GM12878 (cell line): ENCODE measurements around the gene CREB3. TPM values are rescaled to one million over a fixed set of nuclear protein-coding genes. Genes with fewer than 3 reads are reported as not detected.

Experiments used
- ATF7 ChIP-seq: fragments of 450-650 bp; IDR thresholded peaks from 2 replicates; pipeline ENCODE4 v1.6.1; 2016; ENCODE audit warnings: low read depth, mild to moderate bottlenecking
- CHD1 ChIP-seq: IDR thresholded peaks from 2 replicates; pipeline ENCODE4 v1.6.1; 2012; ENCODE audit warnings: low read depth, low read length, improper control_type of control experiment
- CHD2 ChIP-seq: IDR thresholded peaks from 2 replicates; pipeline ENCODE4 v1.6.1; 2011; ENCODE audit warnings: low read depth, low read length, improper control_type of control experiment, borderline replicate concordance
- HDAC2 ChIP-seq: fragments of 200-600 bp; sonication (generic); IDR thresholded peaks from 2 replicates; pipeline ENCODE4 v1.6.1; 2017
- IKZF1 ChIP-seq: fragments of 450-650 bp; conservative IDR thresholded peaks from 2 replicates; pipeline ENCODE4 v1.6.1; 2017; ENCODE audit warnings: antibody characterized with exemption, mild to moderate bottlenecking
- JUND ChIP-seq: IDR thresholded peaks from 2 replicates; pipeline ENCODE4 v1.6.1; 2012; ENCODE audit warnings: low read depth, mild to moderate bottlenecking, low read length, improper control_type of control experiment, moderate library complexity
- MTA2 ChIP-seq: fragments of 450-650 bp; IDR thresholded peaks from 2 replicates; pipeline ENCODE4 v1.6.1; 2016; ENCODE audit warnings: low read depth, mild to moderate bottlenecking, moderate library complexity
- NBN ChIP-seq: fragments of 450-650 bp; IDR thresholded peaks from 2 replicates; pipeline ENCODE4 v1.6.1; 2016
- PAX5 ChIP-seq: IDR thresholded peaks from 2 replicates; pipeline ENCODE4 v1.6.1; 2011; ENCODE audit warnings: low read depth, low read length, borderline replicate concordance
- RUNX3 ChIP-seq: IDR thresholded peaks from 2 replicates; pipeline ENCODE4 v1.6.1; 2012; ENCODE audit warnings: low read length, inconsistent platforms
- SREBF2 ChIP-seq: IDR thresholded peaks from 2 replicates; pipeline ENCODE4 v1.6.1; 2012; ENCODE audit warnings: mild to moderate bottlenecking, low read length
- SRF ChIP-seq, 2 experiments: IDR thresholded peaks; 2 replicates each; pipeline ENCODE4 v1.6.1; 2011; ENCODE audit warnings: low read depth in 2 of 2, low read length in 2 of 2, mild to moderate bottlenecking in 1 of 2, moderate library complexity in 1 of 2
- TCF3 ChIP-seq: IDR thresholded peaks from 2 replicates; pipeline ENCODE4 v1.6.1; 2012; ENCODE audit warnings: low read depth, mild to moderate bottlenecking, low read length, borderline replicate concordance; ENCODE audit not compliant: insufficient read depth
- WRNIP1 ChIP-seq: IDR thresholded peaks from 2 replicates; pipeline ENCODE4 v1.6.1; 2011; ENCODE audit warnings: low read depth, low read length, improper control_type of control experiment, borderline replicate concordance
- ZNF384 ChIP-seq: IDR thresholded peaks from 2 replicates; pipeline ENCODE4 v1.6.1; 2012; ENCODE audit warnings: low read depth, mild to moderate bottlenecking, low read length, improper control_type of control experiment, borderline replicate concordance
- polyA plus RNA-seq, 11 experiments: library from polyadenylated mRNA; depleted of rRNA in 4 of 11; unstranded in 6 of 11; stranded (reverse) in 5 of 11; fragments of >200 nt; fragmentation: Nextera tagmentation in 4 of 11; fragmentation: Illumina TruSeq in 1 of 11; extraction: Ambion mirVana in 4 of 11; extraction: Trizol in 1 of 11; gene quantifications; 1 replicate in 1 of 11; 2 replicates in 10 of 11; pipeline versions ENCODE4 v1.2.1 to v1.2.3, GENCODE V29; 2011 to 2016; ENCODE audit warnings: inconsistent platforms in 2 of 11, missing spikeins in 2 of 11, low read depth in 1 of 11
- total RNA-seq, 4 experiments: library from RNA; depleted of rRNA in 3 of 4; stranded (reverse); fragments of >200 nt in 3 of 4; fragmentation: Illumina TruSeq in 1 of 4; extraction: Trizol in 1 of 4; gene quantifications; 2 replicates each; pipeline versions ENCODE4 v1.2.1 to v1.2.3, GENCODE V29; 2013 to 2021
- TF ChIP-seq, protein P1 (sequence below): fragments of 450-650 bp; formaldehyde crosslinking; IDR thresholded peaks from 2 replicates; pipeline ENCODE4 v1.4.0; 2022; ENCODE audit warnings: mild to moderate bottlenecking, moderate library complexity
- TF ChIP-seq, protein P2 (sequence below): fragments of 450-650 bp; IDR thresholded peaks from 2 replicates; pipeline ENCODE4 v1.6.1; 2017; ENCODE audit warnings: borderline replicate concordance
- TF ChIP-seq, protein P3 (sequence below): fragments of 450-650 bp; IDR thresholded peaks from 2 replicates; pipeline ENCODE4 v1.6.1; 2016; ENCODE audit warnings: mild to moderate bottlenecking, moderate library complexity, borderline replicate concordance
- TF ChIP-seq, protein P4 (sequence below): fragments of 450-650 bp; IDR thresholded peaks from 2 replicates; pipeline ENCODE4 v1.6.1; 2016; ENCODE audit warnings: mild to moderate bottlenecking
- TF ChIP-seq, protein P5 (sequence below): IDR thresholded peaks from 2 replicates; pipeline ENCODE4 v1.6.1; 2011; ENCODE audit warnings: low read depth, mild to moderate bottlenecking, low read length, moderate library complexity, borderline replicate concordance; ENCODE audit errors: extremely low read depth

CREB3 gene
- total and polyA plus RNA-seq, 10 of the 15 experiments (the other 5 are each of a cell fraction or from before 2014, with no cell fraction given): 9.8 to 38.9 (median 19.8) TPM

DNA sequence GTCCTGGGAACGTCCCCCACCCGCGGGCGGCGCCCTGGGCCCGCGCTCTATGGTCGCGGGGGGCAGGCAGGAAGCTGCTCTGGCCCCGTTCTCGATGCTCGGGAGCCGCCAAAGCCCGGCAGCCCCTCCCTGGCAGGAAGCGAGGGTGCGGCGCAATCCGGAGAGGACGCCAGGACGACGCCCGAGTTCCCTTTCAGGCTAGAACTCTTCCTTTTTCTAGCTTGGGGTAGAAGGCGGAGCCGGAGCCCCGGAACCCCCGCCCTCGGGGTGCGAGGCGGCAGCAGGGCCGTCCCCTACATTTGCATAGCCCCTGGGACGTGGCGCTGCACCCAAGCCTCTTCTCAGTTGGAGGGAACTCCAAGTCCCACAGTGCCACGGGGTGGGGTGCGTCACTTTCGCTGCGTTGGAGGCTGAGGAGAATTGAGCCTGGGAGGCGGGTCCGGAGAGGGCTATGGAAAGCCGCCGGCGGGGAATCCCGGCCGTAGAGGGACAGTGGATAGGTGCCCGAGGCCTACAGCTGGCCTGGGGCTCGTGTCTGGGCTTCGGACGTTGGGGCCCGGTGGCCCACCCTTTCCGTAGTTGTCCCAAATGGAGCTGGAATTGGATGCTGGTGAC, at the start of gene CREB3, which contains the start of gene TLN1 (continued):
- TF ChIP-seq, protein P1, sequence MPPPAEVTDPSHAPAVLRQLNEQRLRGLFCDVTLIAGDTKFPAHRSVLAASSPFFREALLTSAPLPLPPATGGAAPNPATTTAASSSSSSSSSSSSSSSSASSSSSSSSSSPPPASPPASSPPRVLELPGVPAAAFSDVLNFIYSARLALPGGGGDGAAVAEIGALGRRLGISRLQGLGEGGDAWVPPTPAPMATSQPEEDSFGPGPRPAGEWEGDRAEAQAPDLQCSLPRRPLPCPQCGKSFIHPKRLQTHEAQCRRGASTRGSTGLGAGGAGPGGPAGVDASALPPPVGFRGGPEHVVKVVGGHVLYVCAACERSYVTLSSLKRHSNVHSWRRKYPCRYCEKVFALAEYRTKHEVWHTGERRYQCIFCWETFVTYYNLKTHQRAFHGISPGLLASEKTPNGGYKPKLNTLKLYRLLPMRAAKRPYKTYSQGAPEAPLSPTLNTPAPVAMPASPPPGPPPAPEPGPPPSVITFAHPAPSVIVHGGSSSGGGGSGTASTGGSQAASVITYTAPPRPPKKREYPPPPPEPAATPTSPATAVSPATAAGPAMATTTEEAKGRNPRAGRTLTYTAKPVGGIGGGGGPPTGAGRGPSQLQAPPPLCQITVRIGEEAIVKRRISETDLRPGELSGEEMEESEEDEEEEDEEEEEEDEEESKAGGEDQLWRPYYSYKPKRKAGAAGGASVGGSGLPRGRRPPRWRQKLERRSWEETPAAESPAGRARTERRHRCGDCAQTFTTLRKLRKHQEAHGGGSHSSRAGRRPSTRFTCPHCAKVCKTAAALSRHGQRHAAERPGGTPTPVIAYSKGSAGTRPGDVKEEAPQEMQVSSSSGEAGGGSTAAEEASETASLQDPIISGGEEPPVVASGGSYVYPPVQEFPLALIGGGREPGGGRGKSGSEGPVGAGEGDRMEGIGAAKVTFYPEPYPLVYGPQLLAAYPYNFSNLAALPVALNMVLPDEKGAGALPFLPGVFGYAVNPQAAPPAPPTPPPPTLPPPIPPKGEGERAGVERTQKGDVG: no peak
- no peak for TF ChIP-seq RUNX3
- peak; percentile 37; the same call in 1 of the 2 replicates for TF ChIP-seq PAX5
- TF ChIP-seq, protein P2, sequence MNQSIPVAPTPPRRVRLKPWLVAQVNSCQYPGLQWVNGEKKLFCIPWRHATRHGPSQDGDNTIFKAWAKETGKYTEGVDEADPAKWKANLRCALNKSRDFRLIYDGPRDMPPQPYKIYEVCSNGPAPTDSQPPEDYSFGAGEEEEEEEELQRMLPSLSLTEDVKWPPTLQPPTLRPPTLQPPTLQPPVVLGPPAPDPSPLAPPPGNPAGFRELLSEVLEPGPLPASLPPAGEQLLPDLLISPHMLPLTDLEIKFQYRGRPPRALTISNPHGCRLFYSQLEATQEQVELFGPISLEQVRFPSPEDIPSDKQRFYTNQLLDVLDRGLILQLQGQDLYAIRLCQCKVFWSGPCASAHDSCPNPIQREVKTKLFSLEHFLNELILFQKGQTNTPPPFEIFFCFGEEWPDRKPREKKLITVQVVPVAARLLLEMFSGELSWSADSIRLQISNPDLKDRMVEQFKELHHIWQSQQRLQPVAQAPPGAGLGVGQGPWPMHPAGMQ: no peak
- 0 out of 2 replicates have a peak, but pooled peaks have one; percentile 57 for TF ChIP-seq CHD1
- TF ChIP-seq CHD2: peak; percentile 84; the same call in 1 of the 2 replicates
- peak; percentile 95 for TF ChIP-seq IKZF1
- TF ChIP-seq WRNIP1: no peak
- TF ChIP-seq SRF (IDR thresholded peaks at IDR 0.05; ENCODE audit: low read depth in 2 of 2, low read length in 2 of 2): peak; percentile 14 to 41; a peak in 1 of 4 replicates
- peak; percentile 57; the same call in 1 of the 2 replicates for TF ChIP-seq TCF3
- TF ChIP-seq NBN: peak; percentile 72; the same call in 1 of the 2 replicates
- TF ChIP-seq, protein P3, sequence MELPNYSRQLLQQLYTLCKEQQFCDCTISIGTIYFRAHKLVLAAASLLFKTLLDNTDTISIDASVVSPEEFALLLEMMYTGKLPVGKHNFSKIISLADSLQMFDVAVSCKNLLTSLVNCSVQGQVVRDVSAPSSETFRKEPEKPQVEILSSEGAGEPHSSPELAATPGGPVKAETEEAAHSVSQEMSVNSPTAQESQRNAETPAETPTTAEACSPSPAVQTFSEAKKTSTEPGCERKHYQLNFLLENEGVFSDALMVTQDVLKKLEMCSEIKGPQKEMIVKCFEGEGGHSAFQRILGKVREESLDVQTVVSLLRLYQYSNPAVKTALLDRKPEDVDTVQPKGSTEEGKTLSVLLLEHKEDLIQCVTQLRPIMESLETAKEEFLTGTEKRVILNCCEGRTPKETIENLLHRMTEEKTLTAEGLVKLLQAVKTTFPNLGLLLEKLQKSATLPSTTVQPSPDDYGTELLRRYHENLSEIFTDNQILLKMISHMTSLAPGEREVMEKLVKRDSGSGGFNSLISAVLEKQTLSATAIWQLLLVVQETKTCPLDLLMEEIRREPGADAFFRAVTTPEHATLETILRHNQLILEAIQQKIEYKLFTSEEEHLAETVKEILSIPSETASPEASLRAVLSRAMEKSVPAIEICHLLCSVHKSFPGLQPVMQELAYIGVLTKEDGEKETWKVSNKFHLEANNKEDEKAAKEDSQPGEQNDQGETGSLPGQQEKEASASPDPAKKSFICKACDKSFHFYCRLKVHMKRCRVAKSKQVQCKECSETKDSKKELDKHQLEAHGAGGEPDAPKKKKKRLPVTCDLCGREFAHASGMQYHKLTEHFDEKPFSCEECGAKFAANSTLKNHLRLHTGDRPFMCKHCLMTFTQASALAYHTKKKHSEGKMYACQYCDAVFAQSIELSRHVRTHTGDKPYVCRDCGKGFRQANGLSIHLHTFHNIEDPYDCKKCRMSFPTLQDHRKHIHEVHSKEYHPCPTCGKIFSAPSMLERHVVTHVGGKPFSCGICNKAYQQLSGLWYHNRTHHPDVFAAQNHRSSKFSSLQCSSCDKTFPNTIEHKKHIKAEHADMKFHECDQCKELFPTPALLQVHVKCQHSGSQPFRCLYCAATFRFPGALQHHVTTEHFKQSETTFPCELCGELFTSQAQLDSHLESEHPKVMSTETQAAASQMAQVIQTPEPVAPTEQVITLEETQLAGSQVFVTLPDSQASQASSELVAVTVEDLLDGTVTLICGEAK: peak; percentile 95
- TF ChIP-seq MTA2: no peak
- no peak for TF ChIP-seq HDAC2
- TF ChIP-seq, protein P4, sequence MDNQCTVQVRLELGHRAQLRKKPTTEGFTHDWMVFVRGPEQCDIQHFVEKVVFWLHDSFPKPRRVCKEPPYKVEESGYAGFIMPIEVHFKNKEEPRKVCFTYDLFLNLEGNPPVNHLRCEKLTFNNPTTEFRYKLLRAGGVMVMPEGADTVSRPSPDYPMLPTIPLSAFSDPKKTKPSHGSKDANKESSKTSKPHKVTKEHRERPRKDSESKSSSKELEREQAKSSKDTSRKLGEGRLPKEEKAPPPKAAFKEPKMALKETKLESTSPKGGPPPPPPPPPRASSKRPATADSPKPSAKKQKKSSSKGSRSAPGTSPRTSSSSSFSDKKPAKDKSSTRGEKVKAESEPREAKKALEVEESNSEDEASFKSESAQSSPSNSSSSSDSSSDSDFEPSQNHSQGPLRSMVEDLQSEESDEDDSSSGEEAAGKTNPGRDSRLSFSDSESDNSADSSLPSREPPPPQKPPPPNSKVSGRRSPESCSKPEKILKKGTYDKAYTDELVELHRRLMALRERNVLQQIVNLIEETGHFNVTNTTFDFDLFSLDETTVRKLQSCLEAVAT: peak; percentile 89
- TF ChIP-seq, protein P5, sequence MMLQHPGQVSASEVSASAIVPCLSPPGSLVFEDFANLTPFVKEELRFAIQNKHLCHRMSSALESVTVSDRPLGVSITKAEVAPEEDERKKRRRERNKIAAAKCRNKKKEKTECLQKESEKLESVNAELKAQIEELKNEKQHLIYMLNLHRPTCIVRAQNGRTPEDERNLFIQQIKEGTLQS: no peak
- TF ChIP-seq ATF7: peak; percentile 73
- TF ChIP-seq SREBF2: no peak
- TF ChIP-seq ZNF384: no peak
- no peak for TF ChIP-seq JUND
